T47D (cell line): Measurements from ENCODE around the gene LMBRD1.
"Not testable (repeated sequence)": the region's sequence is repeated elsewhere in the genome, so short reads cannot be mapped to it uniquely, and the experiment has no call there.

ENCODE experiments used
- DNase-seq, 2 experiments: peaks; one replicate each; pipeline versions ENCODE4 v3.0.0 to v3.0.0-alpha.2; 2011 to 2012; ENCODE audit warnings: low read depth in 1 of 2, low spot score in 1 of 2
- JUND ChIP-seq: IDR thresholded peaks from 2 replicates; pipeline ENCODE4 v1.6.1; 2012; ENCODE audit warnings: low read depth
- in situ Hi-C: cut with HindIII; loops from 2 replicates; pipeline ENCODE4 v1.10.0; 2016; ENCODE audit warnings: low sequenced_read_pairs, low pct_unique_long_range_greater_than_20kb

The LMBRD1 gene

GRCh38 chr6:69791065-69791471, 5.7 kb downstream of the LMBRD1 start:
- in situ Hi-C loops: no loop called here
- no peak for TF ChIP-seq JUND
- no peak for DNase-seq

GRCh38 chr6:69790629-69791028, 6.2 kb downstream of the LMBRD1 start:
- DNase-seq: no peak
- in situ Hi-C loops: no loop called here

GRCh38 chr6:69789578-69789977, 7.2 kb downstream of the LMBRD1 start:
- DNase-seq: no peak
- in situ Hi-C loops: no loop called here
- no peak for TF ChIP-seq JUND

More at GRCh38 chr6:69790629-69791028, 6.2 kb downstream of the LMBRD1 start:
- TF ChIP-seq JUND: no peak

- in situ Hi-C loops: not testable (repeated sequence)
Observed at GRCh38 chr6:69787436-69787835, 9.4 kb downstream of the LMBRD1 start.

GRCh38 chr6:69785697-69786096, 11.1 kb downstream of the LMBRD1 start:
- no peak for TF ChIP-seq JUND
- no peak for DNase-seq
- in situ Hi-C loops: no loop called here

More at GRCh38 chr6:69787436-69787835, 9.4 kb downstream of the LMBRD1 start:
- DNase-seq: not testable (repeated sequence)

GRCh38 chr6:69784595-69785377, 12.0 kb downstream of the LMBRD1 start:
- in situ Hi-C loops: no loop called here
- TF ChIP-seq JUND: no peak
- no peak for DNase-seq

- in situ Hi-C loops: no loop called here
- no peak for TF ChIP-seq JUND
- DNase-seq: no peak
Observed at GRCh38 chr6:69783108-69783507, 13.7 kb downstream of the LMBRD1 start.

- in situ Hi-C loops: no loop called here
- TF ChIP-seq JUND: no peak
- no peak for DNase-seq
Observed at GRCh38 chr6:69780585-69781178, 16.1 kb downstream of the LMBRD1 start.

- DNase-seq: no peak
- in situ Hi-C loops: no loop called here
- TF ChIP-seq JUND: no peak
Observed at GRCh38 chr6:69775941-69776340, 20.9 kb downstream of the LMBRD1 start.

- in situ Hi-C loops: no loop called here
- TF ChIP-seq JUND: no peak
- DNase-seq: no peak
Observed at GRCh38 chr6:69775585-69775849, 21.3 kb downstream of the LMBRD1 start.

GRCh38 chr6:69774740-69775584, 21.8 kb downstream of the LMBRD1 start:
- no peak for TF ChIP-seq JUND
- in situ Hi-C loops: no loop called here
- DNase-seq: no peak

- no peak for DNase-seq
- no peak for TF ChIP-seq JUND
- in situ Hi-C loops: no loop called here
Observed at GRCh38 chr6:69771158-69771906, 25.5 kb downstream of the LMBRD1 start.
